Smooth muscle cell of the coronary artery (primary cell): Measurements from ENCODE around the gene NEBL. TPM values are rescaled to one million over a fixed set of nuclear protein-coding genes. Genes with fewer than 3 reads are reported as not detected.

ENCODE experiments used
- total RNA-seq: library from RNA; depleted of rRNA; stranded (reverse); fragments of >200 nt; gene quantifications from 2 replicates; pipeline ENCODE4 v1.2.3, GENCODE V29; 2014; ENCODE audit warnings: low replicate concordance

NEBL gene
- total RNA-seq = 0.12 and 0.90 TPM in 2 replicates

GRCh38 chr10:20897146-20897825 lies at the start of gene NEBL:
Gene NEBL (minus strand): TSS chr10:20897311. CDS start chr10:20897205, 106 bp downstream.

